Neural crest cell (in vitro differentiated cells): Measurements from ENCODE around the gene DPYSL4. TPM values are rescaled to one million over a fixed set of nuclear protein-coding genes. Genes with fewer than 3 reads are reported as not detected.
A peak's percentile ranks its signal among the peaks of the same experiment; 100 is the strongest.

Source experiments
- DNase-seq: peaks from one replicate; pipeline ENCODE4 v3.0.0; 2021; ENCODE audit warnings: low read depth, mixed read lengths, low spot score
- H3K27ac Mint-ChIP-seq: one replicate; pipeline ENCODE4 v1.8.0; 2021; ENCODE audit warnings: mild to moderate bottlenecking, mixed read lengths; ENCODE audit not compliant: unreplicated experiment
- H3K27me3 Mint-ChIP-seq: 2 replicates; pipeline ENCODE4 v1.8.0; 2021; ENCODE audit warnings: low read depth, mild to moderate bottlenecking, mixed read lengths
- H3K36me3 Mint-ChIP-seq: 2 replicates; pipeline ENCODE4 v1.8.0; 2021; ENCODE audit warnings: low read depth, mild to moderate bottlenecking, mixed read lengths
- H3K4me1 Mint-ChIP-seq: 2 replicates; pipeline ENCODE4 v1.8.0; 2021; ENCODE audit warnings: mixed read lengths
- H3K4me3 Mint-ChIP-seq: one replicate; pipeline ENCODE4 v1.8.0; 2021; ENCODE audit warnings: mild to moderate bottlenecking, mixed read lengths
- H3K9me3 Mint-ChIP-seq: 2 replicates; pipeline ENCODE4 v1.8.0; 2021; ENCODE audit warnings: mixed read lengths
- CTCF ChIP-seq: fragments of 200-600 bp; sonication (generic); conservative IDR thresholded peaks from 2 replicates; pipeline ENCODE4 v1.5.0; 2021; ENCODE audit warnings: antibody characterized with exemption, mild to moderate bottlenecking
- total RNA-seq: library from RNA; stranded (reverse); gene quantifications from 2 replicates; pipeline ENCODE4 v1.2.1, GENCODE V29; 2021

DPYSL4 gene
- total RNA-seq, 1 donor from 2014 or later, result 155 TPM

- no peak for DNase-seq
- Mint-ChIP-seq H3K4me1 (peaks cover 19% of the 10 kb centered on the region), H3K9me3 (no peaks in the 10 kb centered on the region), H3K4me3 (no peak overlapping the region), H3K27me3 (no peaks in the 10 kb centered on the region), H3K27ac (no peak overlapping the region), H3K36me3 (no peaks in the 10 kb centered on the region)
- no peak for TF ChIP-seq CTCF
Measured at GRCh38 chr10:132245056-132245455, 58.3 kb downstream of the DPYSL4 start.

GRCh38 chr10:132246296-132246695, 59.5 kb downstream of the DPYSL4 start:
- no peak overlapping the region for H3K4me3 Mint-ChIP-seq
- H3K4me1 Mint-ChIP-seq, result peaks cover 17% of the 10 kb centered on the region
- no peaks in the 10 kb centered on the region for H3K9me3 Mint-ChIP-seq
- DNase-seq, result no peak
- TF ChIP-seq CTCF, result no peak
- no peaks in the 10 kb centered on the region for H3K36me3 Mint-ChIP-seq
- no peaks in the 10 kb centered on the region for H3K27me3 Mint-ChIP-seq
- H3K27ac Mint-ChIP-seq, result no peak overlapping the region

GRCh38 chr10:132247943-132248342, 61.2 kb downstream of the DPYSL4 start:
- no peaks in the 10 kb centered on the region for H3K9me3 Mint-ChIP-seq
- TF ChIP-seq CTCF, result no peak
- no peaks in the 10 kb centered on the region for H3K27me3 Mint-ChIP-seq
- peaks cover 14% of the 10 kb centered on the region for H3K4me1 Mint-ChIP-seq
- no peak overlapping the region for H3K4me3 Mint-ChIP-seq
- no peaks in the 10 kb centered on the region for H3K36me3 Mint-ChIP-seq
- no peak overlapping the region for H3K27ac Mint-ChIP-seq
- DNase-seq, result no peak

GRCh38 chr10:132248455-132249225, 61.9 kb downstream of the DPYSL4 start:
- no peaks in the 10 kb centered on the region for H3K36me3 Mint-ChIP-seq
- peak; percentile 70 for DNase-seq
- peak overlapping the region; percentile 69 for H3K4me3 Mint-ChIP-seq
- H3K4me1 Mint-ChIP-seq, result peaks cover 9% of the 10 kb centered on the region
- no peak overlapping the region for H3K27ac Mint-ChIP-seq
- H3K27me3 Mint-ChIP-seq, result no peaks in the 10 kb centered on the region
- no peaks in the 10 kb centered on the region for H3K9me3 Mint-ChIP-seq
- TF ChIP-seq CTCF, result no peak

- DNase-seq, result no peak
- TF ChIP-seq CTCF, result no peak
- no peaks in the 10 kb centered on the region for H3K36me3 Mint-ChIP-seq
- peaks cover 9% of the 10 kb centered on the region for H3K4me1 Mint-ChIP-seq
- no peaks in the 10 kb centered on the region for H3K9me3 Mint-ChIP-seq
- H3K27ac Mint-ChIP-seq, result no peak overlapping the region
- H3K4me3 Mint-ChIP-seq, result no peak overlapping the region
- no peaks in the 10 kb centered on the region for H3K27me3 Mint-ChIP-seq
Measured at GRCh38 chr10:132249226-132249724, 62.5 kb downstream of the DPYSL4 start.
